HCT116 (cell line): ENCODE results near the gene SLC25A42. TPM values are rescaled to one million over a fixed set of nuclear protein-coding genes. Genes with fewer than 3 reads are reported as not detected.

Experiments
- ATAC-seq: fragments of 200-7000 bp; cut with Tn5 transposase; 2 replicates; pipeline ENCODE4 v1.9.1; 2020; ENCODE audit warnings: mild to moderate bottlenecking, moderate library complexity
- BruUV-seq: library from RNA; stranded (reverse); fragments of 400-500 nt; replicated peaks from 2 replicates; lab custom pipeline; 2021; lab: Mats Ljungman, UMichigan
- CTCF ChIA-PET: fragments of 300-600 bp; sonication (Branson Sonifier 250); formaldehyde crosslinking; loops from one replicate; lab custom pipeline; 2021; ENCODE audit warnings: antibody characterized with exemption; lab: Charles Lee
- POLR2A ChIA-PET: fragments of 300-600, 350-600 bp; sonication (Branson Sonifier 250); formaldehyde crosslinking; loops from one replicate; lab custom pipeline; 2021; ENCODE audit warnings: antibody characterized with exemption; lab: Charles Lee
- RAD21 ChIA-PET, 2 experiments: fragments of 300-600 bp; sonication (Branson Sonifier 250); formaldehyde crosslinking; loops; one replicate each; lab custom pipeline; 2023; ENCODE audit warnings: low total read pairs in 2 of 2; ENCODE audit not compliant: uncharacterized antibody in 2 of 2, unreplicated experiment in 2 of 2, low non-redundant PET in 1 of 2; lab: Charles Lee
- DNase-seq: peaks from one replicate; pipeline ENCODE4 v3.0.0-alpha.2; 2010; ENCODE audit warnings: low read depth, low spot score
- H2AFZ ChIP-seq: fragments of 200-600 bp; shearing (Covaris generic), sonication (generic); 2 replicates; pipeline ENCODE4 v1.6.1; 2017; ENCODE audit warnings: low read depth, mixed run types, mixed read lengths, antibody characterized with exemption, low read length; ENCODE audit not compliant: poor library complexity, severe bottlenecking
- H3K27ac ChIP-seq: 2 replicates; pipeline ENCODE4 v1.5.1; 2012; ENCODE audit warnings: low read depth, low read length
- H3K27me3 ChIP-seq: fragments of 200-600 bp; sonication (generic); 2 replicates; pipeline ENCODE4 v1.6.1; 2016; ENCODE audit warnings: mixed run types, low read length, mixed read lengths; ENCODE audit not compliant: insufficient read depth
- H3K36me3 ChIP-seq, 2 experiments: fragments of 200-500 bp in 1 of 2; fragments of 200-600 bp in 1 of 2; sonication (Bioruptor generic) in 1 of 2; sonication (generic) in 1 of 2; 2 replicates each; pipeline versions ENCODE4 v1.5.1 to v1.6.1; 2014 to 2016; ENCODE audit warnings: low read length in 2 of 2, inconsistent platforms in 1 of 2, mixed read lengths in 1 of 2, mixed run types in 1 of 2; ENCODE audit not compliant: insufficient read depth in 2 of 2, control insufficient read depth in 1 of 2
- H3K4me1 ChIP-seq, 2 experiments: fragments of 200-600 bp in 1 of 2; sonication (generic) in 1 of 2; 2 replicates each; pipeline versions ENCODE4 v1.5.1 to v1.6.1; 2012 to 2017; ENCODE audit warnings: low read length in 2 of 2, inconsistent platforms in 1 of 2, mild to moderate bottlenecking in 1 of 2, mixed read lengths in 1 of 2, mixed run types in 1 of 2, moderate library complexity in 1 of 2; ENCODE audit not compliant: insufficient read depth in 2 of 2, control insufficient read depth in 1 of 2
- H3K4me2 ChIP-seq: fragments of 200-600 bp; sonication (generic); 2 replicates; pipeline ENCODE4 v1.6.1; 2017; ENCODE audit warnings: mixed run types, low read length, mixed read lengths
- H3K4me3 ChIP-seq, 2 experiments: fragments of 200-600 bp in 1 of 2; sonication (generic) in 1 of 2; replicated peaks in 1 of 2; 2 replicates each; pipeline ENCODE4 v1.5.1; 2011 to 2016; ENCODE audit warnings: low read length in 2 of 2, control low read depth in 1 of 2, low read depth in 1 of 2, mild to moderate bottlenecking in 1 of 2, mixed read lengths in 1 of 2, mixed run types in 1 of 2
- H3K79me2 ChIP-seq: fragments of 200-600 bp; sonication (generic); 2 replicates; pipeline ENCODE4 v1.6.1; 2017; ENCODE audit warnings: mild to moderate bottlenecking, mixed run types, low read length, moderate library complexity, mixed read lengths; ENCODE audit not compliant: insufficient read depth
- H3K9ac ChIP-seq: fragments of 200-600 bp; sonication (generic); 2 replicates; pipeline ENCODE4 v1.6.1; 2016; ENCODE audit warnings: low read length, mixed read lengths
- H3K9me2 ChIP-seq: fragments of 200-600 bp; sonication (generic), shearing (Covaris generic); 2 replicates; pipeline ENCODE4 v1.6.1; 2017; ENCODE audit warnings: mixed run types, mild to moderate bottlenecking, moderate library complexity; ENCODE audit not compliant: insufficient read depth
- H3K9me3 ChIP-seq, 2 experiments: fragments of 200-500 bp in 1 of 2; fragments of 200-600 bp in 1 of 2; sonication (Bioruptor generic) in 1 of 2; sonication (generic) in 1 of 2; 2 replicates each; pipeline ENCODE4 v1.6.1; 2014 to 2017; ENCODE audit warnings: low read length in 2 of 2, mixed read lengths in 2 of 2, inconsistent platforms in 1 of 2, low read depth in 1 of 2, mild to moderate bottlenecking in 1 of 2, mixed run types in 1 of 2, moderate library complexity in 1 of 2; ENCODE audit not compliant: control insufficient read depth in 1 of 2, insufficient read depth in 1 of 2
- H4K20me1 ChIP-seq: fragments of 200-600 bp; sonication (generic), shearing (Covaris generic); 2 replicates; pipeline ENCODE4 v1.6.1; 2017; ENCODE audit warnings: mixed run types, mild to moderate bottlenecking, moderate library complexity; ENCODE audit not compliant: insufficient read depth
- CEBPB ChIP-seq: IDR thresholded peaks from 2 replicates; pipeline ENCODE4 v1.6.1; 2012; ENCODE audit warnings: low read depth
- EGR1 ChIP-seq: IDR thresholded peaks from 2 replicates; pipeline ENCODE4 v1.6.1; 2012; ENCODE audit warnings: low read depth
- ELF1 ChIP-seq: IDR thresholded peaks from 2 replicates; pipeline ENCODE4 v1.6.1; 2012; ENCODE audit warnings: low read depth, borderline replicate concordance
- EZH2 ChIP-seq: fragments of 200-600 bp; sonication (generic); IDR thresholded peaks from 2 replicates; pipeline ENCODE4 v1.6.1; 2017; ENCODE audit warnings: antibody characterized with exemption, mixed run types
- EZH2phosphoT487 ChIP-seq: fragments of 200-600 bp; IDR thresholded peaks from 2 replicates; pipeline ENCODE4 v1.6.1; 2018; ENCODE audit warnings: antibody characterized with exemption, borderline replicate concordance
- FOSL1 ChIP-seq: IDR thresholded peaks from 2 replicates; pipeline ENCODE4 v1.6.1; 2012; ENCODE audit warnings: low read depth
- JUND ChIP-seq: IDR thresholded peaks from 2 replicates; pipeline ENCODE4 v1.6.1; 2012
- POLR2A ChIP-seq: IDR thresholded peaks from 2 replicates; pipeline ENCODE4 v1.7.0; 2011; ENCODE audit warnings: borderline replicate concordance; ENCODE audit not compliant: insufficient read depth, insufficient read length; ENCODE audit errors: extremely low read depth
- POLR2AphosphoS5 ChIP-seq: IDR thresholded peaks from 2 replicates; pipeline ENCODE4 v1.6.1; 2011; ENCODE audit warnings: mild to moderate bottlenecking, low read depth, low read length, moderate library complexity
- SIN3A ChIP-seq: IDR thresholded peaks from 2 replicates; pipeline ENCODE4 v1.6.1; 2012; ENCODE audit warnings: low read depth
- SP1 ChIP-seq: IDR thresholded peaks from 2 replicates; pipeline ENCODE4 v1.6.1; 2012; ENCODE audit warnings: low read depth
- SRF ChIP-seq: IDR thresholded peaks from 2 replicates; pipeline ENCODE4 v1.6.1; 2012; ENCODE audit warnings: low read depth
- TCF7L2 ChIP-seq: IDR thresholded peaks from 2 replicates; pipeline ENCODE4 v1.7.0; 2011; ENCODE audit warnings: borderline replicate concordance, inconsistent platforms; ENCODE audit not compliant: insufficient read depth, insufficient read length; ENCODE audit errors: extremely low read depth
- YY1 ChIP-seq: IDR thresholded peaks from 2 replicates; pipeline ENCODE4 v1.6.1; 2011; ENCODE audit warnings: low read length, low read depth, moderate library complexity, mild to moderate bottlenecking; ENCODE audit not compliant: insufficient replicate concordance; ENCODE audit errors: extremely low read depth
- ZBTB33 ChIP-seq: IDR thresholded peaks from 2 replicates; pipeline ENCODE4 v1.6.1; 2011; ENCODE audit warnings: mild to moderate bottlenecking, low read length, moderate library complexity; ENCODE audit not compliant: insufficient replicate concordance; ENCODE audit errors: extremely low read depth
- ZNF274 ChIP-seq: fragments of 200-500 bp; sonication (Bioruptor generic); IDR thresholded peaks from 2 replicates; pipeline ENCODE4 v1.6.1; 2014; ENCODE audit warnings: mild to moderate bottlenecking, low read depth, low read length, inconsistent platforms
- intact Hi-C: fragments of 100-400 bp; cut with micrococcal nuclease; formaldehyde crosslinking; loops from 2 replicates; pipeline ENCODE4 v1.10.0; 2022
- total RNA-seq: library from RNA; stranded (reverse); gene quantifications from one replicate; pipeline ENCODE4 v1.2.1, GENCODE V29; 2021; ENCODE audit not compliant: unreplicated experiment
- TF ChIP-seq, protein P1 (sequence below): IDR thresholded peaks from 2 replicates; pipeline ENCODE4 v1.6.1; 2012

Gene SLC25A42
- total RNA-seq, 1 experiment from 2014 or later, result 10.2 TPM

DNA sequence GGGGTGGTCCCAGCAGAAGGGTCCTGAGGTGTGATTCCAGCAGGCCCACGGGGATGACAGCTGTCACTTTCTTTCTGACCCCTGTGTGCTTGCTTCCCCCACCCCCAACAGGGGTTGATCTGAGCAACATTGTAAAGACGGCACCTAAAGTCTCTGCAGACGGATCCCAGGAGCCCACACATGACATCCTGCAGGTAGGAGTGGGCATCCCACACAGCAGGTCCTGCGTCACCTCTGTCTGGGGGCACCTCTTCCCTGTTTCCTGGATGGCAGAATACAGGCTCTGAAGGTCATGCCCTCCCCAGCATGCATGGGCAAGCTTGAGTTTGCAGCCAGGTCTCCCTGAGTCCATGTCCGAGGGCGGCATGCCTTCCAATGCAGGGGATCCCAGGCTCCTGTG, 19.9 kb upstream of the SLC25A42 start:
- POLR2A ChIA-PET, result no interaction called here
- BruUV-seq, result no TSS peak

More for the DNA sequence above, 19.9 kb upstream of the SLC25A42 start:
- DNase-seq (no peak), ATAC-seq (no peak)
- intact Hi-C loops, result loop anchor here (10.0 kb wide), 1 partner anchor 301 kb away; no protein-coding TSS in a partner anchor
- Histone ChIP-seq H3K9me3 (no peaks in the 10 kb centered on the region), H3K27me3 (no peaks in the 10 kb centered on the region), H3K4me2 (no peak overlapping the region), H3K27ac (no peak overlapping the region), H2AFZ (no peak overlapping the region), H3K79me2 (peaks cover 39% of the 10 kb centered on the region), H4K20me1 (no peaks in the 10 kb centered on the region), H3K4me3 (no peak overlapping the region), H3K4me1 (no peaks in the 10 kb centered on the region), H3K9me2 (no peaks in the 10 kb centered on the region), H3K9ac (no peak overlapping the region), H3K36me3 (peaks cover 13 to 24% of the 10 kb centered on the region in 2 experiments; a peak in 3 of 4 replicates)
- TF ChIP-seq EZH2 (no peak), SIN3A (no peak), ELF1 (no peak), SP1 (no peak), YY1 (no peak), EGR1 (no peak), JUND (no peak), SRF (no peak), POLR2AphosphoS5 (no peak), ZNF274 (no peak), FOSL1 (no peak), TCF7L2 (no peak), ZBTB33 (no peak), EZH2phosphoT487 (no peak), POLR2A (no peak), CEBPB (no peak)
- TF ChIP-seq, protein P1, sequence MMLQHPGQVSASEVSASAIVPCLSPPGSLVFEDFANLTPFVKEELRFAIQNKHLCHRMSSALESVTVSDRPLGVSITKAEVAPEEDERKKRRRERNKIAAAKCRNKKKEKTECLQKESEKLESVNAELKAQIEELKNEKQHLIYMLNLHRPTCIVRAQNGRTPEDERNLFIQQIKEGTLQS, result no peak
- ChIA-PET CTCF (no interaction called here), RAD21 (no interaction called here)
